H9 (cell line): ENCODE results near the gene BET1L. TPM values are rescaled to one million over a fixed set of nuclear protein-coding genes. Genes with fewer than 3 reads are reported as not detected.

ENCODE experiments used
- DNase-seq: peaks from one replicate; pipeline ENCODE4 v3.0.0-alpha.2; 2017
- H2AFZ ChIP-seq: one replicate; pipeline ENCODE4 v1.6.1; 2013; ENCODE audit warnings: mild to moderate bottlenecking, low read length, control low read depth, moderate library complexity
- H2AK5ac ChIP-seq: 2 replicates; pipeline ENCODE4 v1.6.1; 2013; ENCODE audit warnings: low read length, control low read depth, mixed read lengths; ENCODE audit not compliant: insufficient read length
- H2BK120ac ChIP-seq: one replicate; pipeline ENCODE4 v1.6.1; 2013; ENCODE audit warnings: low read depth, mild to moderate bottlenecking, low read length, control low read depth, inconsistent platforms; ENCODE audit not compliant: poor library complexity, severe bottlenecking
- H2BK12ac ChIP-seq: 2 replicates; pipeline ENCODE4 v1.6.1; 2013; ENCODE audit warnings: low read length, control low read depth, mixed read lengths, low read depth; ENCODE audit not compliant: insufficient read length
- H2BK15ac ChIP-seq: 2 replicates; pipeline ENCODE4 v1.6.1; 2013; ENCODE audit warnings: low read depth, low read length, control low read depth
- H2BK20ac ChIP-seq: one replicate; pipeline ENCODE4 v1.6.1; 2013; ENCODE audit warnings: low read depth, mild to moderate bottlenecking, low read length, control low read depth, inconsistent platforms; ENCODE audit not compliant: poor library complexity, severe bottlenecking
- H2BK5ac ChIP-seq: 2 replicates; pipeline ENCODE4 v1.6.1; 2013; ENCODE audit warnings: low read length, control low read depth, mixed read lengths; ENCODE audit not compliant: insufficient read length
- H3K14ac ChIP-seq: 2 replicates; pipeline ENCODE4 v1.6.1; 2013; ENCODE audit warnings: low read length, control low read depth; ENCODE audit not compliant: insufficient read depth
- H3K18ac ChIP-seq: 2 replicates; pipeline ENCODE4 v1.6.1; 2013; ENCODE audit warnings: low read depth, mild to moderate bottlenecking, mixed read lengths, low read length, control low read depth; ENCODE audit not compliant: insufficient read length
- H3K23ac ChIP-seq: 2 replicates; pipeline ENCODE4 v1.6.1; 2013; ENCODE audit warnings: low read length, control low read depth, mixed read lengths, low read depth; ENCODE audit not compliant: insufficient read length
- H3K23me2 ChIP-seq: 2 replicates; pipeline ENCODE4 v1.6.1; 2013; ENCODE audit warnings: low read depth, mild to moderate bottlenecking, mixed read lengths, low read length, control low read depth; ENCODE audit not compliant: insufficient read length, poor library complexity, severe bottlenecking
- H3K27ac ChIP-seq: 2 replicates; pipeline ENCODE4 v1.5.1; 2013; ENCODE audit warnings: low read length, control low read depth, mixed read lengths, low read depth; ENCODE audit not compliant: insufficient read length
- H3K27me3 ChIP-seq: 2 replicates; pipeline ENCODE4 v1.6.1; 2013; ENCODE audit warnings: low read length, control low read depth, inconsistent platforms; ENCODE audit not compliant: insufficient read depth
- H3K4ac ChIP-seq: 2 replicates; pipeline ENCODE4 v1.6.1; 2013; ENCODE audit warnings: low read depth, mild to moderate bottlenecking, control low read depth, inconsistent platforms, low read length, moderate library complexity
- H3K4me1 ChIP-seq: 2 replicates; pipeline ENCODE4 v1.6.1; 2013; ENCODE audit warnings: low read length, control low read depth, inconsistent platforms; ENCODE audit not compliant: insufficient read depth
- H3K4me2 ChIP-seq: 2 replicates; pipeline ENCODE4 v1.6.1; 2013; ENCODE audit warnings: low read length, control low read depth, mixed read lengths; ENCODE audit not compliant: insufficient read length, insufficient read depth
- H3K56ac ChIP-seq: 2 replicates; pipeline ENCODE4 v1.6.1; 2013; ENCODE audit warnings: low read depth, mild to moderate bottlenecking, mixed read lengths, low read length, control low read depth; ENCODE audit not compliant: insufficient read length
- H3K79me1 ChIP-seq: 2 replicates; pipeline ENCODE4 v1.6.1; 2013; ENCODE audit warnings: low read depth, mild to moderate bottlenecking, moderate library complexity, low read length, control low read depth, inconsistent platforms; ENCODE audit not compliant: insufficient read depth, poor library complexity, severe bottlenecking
- H3K79me2 ChIP-seq: 2 replicates; pipeline ENCODE4 v1.6.1; 2013; ENCODE audit warnings: low read length, control low read depth, inconsistent platforms; ENCODE audit not compliant: insufficient read depth
- H3K9ac ChIP-seq: 2 replicates; pipeline ENCODE4 v1.6.1; 2013; ENCODE audit warnings: low read length, control low read depth, mixed read lengths; ENCODE audit not compliant: insufficient read length; ENCODE audit errors: extremely low read depth
- H3K9me3 ChIP-seq: one replicate; pipeline ENCODE4 v1.6.1; 2013; ENCODE audit warnings: low read depth, low read length, inconsistent platforms; ENCODE audit not compliant: control insufficient read depth
- H3T11ph ChIP-seq: one replicate; pipeline ENCODE4 v1.6.1; 2013; ENCODE audit warnings: mild to moderate bottlenecking, low read length, control low read depth, inconsistent platforms
- H4K20me1 ChIP-seq: one replicate; pipeline ENCODE4 v1.6.1; 2013; ENCODE audit not compliant: control insufficient read depth, insufficient read length, insufficient read depth
- H4K5ac ChIP-seq: 2 replicates; pipeline ENCODE4 v1.6.1; 2013; ENCODE audit warnings: low read depth, mild to moderate bottlenecking, mixed read lengths, low read length, control low read depth; ENCODE audit not compliant: insufficient read length
- H4K8ac ChIP-seq: replicated peaks from 2 replicates; pipeline ENCODE4 v1.6.1; 2013; ENCODE audit warnings: low read length, control low read depth, mixed read lengths, low read depth; ENCODE audit not compliant: insufficient read length
- H4K91ac ChIP-seq: 2 replicates; pipeline ENCODE4 v1.6.1; 2013; ENCODE audit warnings: low read depth, mild to moderate bottlenecking, moderate library complexity, mixed read lengths, low read length, control low read depth; ENCODE audit not compliant: insufficient read length
- H3K27ac Mint-ChIP-seq, 3 experiments: 2 replicates in 2 of 3; 3 replicates in 1 of 3; pipeline ENCODE4 v1.8.0; 2020 to 2021; ENCODE audit warnings: mixed read lengths in 3 of 3, mild to moderate bottlenecking in 1 of 3, moderate library complexity in 1 of 3
- H3K27me3 Mint-ChIP-seq: 2 replicates; pipeline ENCODE4 v1.8.0; 2021; ENCODE audit warnings: low read depth, mild to moderate bottlenecking, moderate library complexity, mixed read lengths
- H3K36me3 Mint-ChIP-seq, 3 experiments: 2 replicates in 2 of 3; 3 replicates in 1 of 3; pipeline ENCODE4 v1.8.0; 2020 to 2021; ENCODE audit warnings: low read depth in 3 of 3, mixed read lengths in 3 of 3; ENCODE audit not compliant: insufficient read depth in 1 of 3
- H3K4me1 Mint-ChIP-seq, 2 experiments: 2 replicates each; pipeline ENCODE4 v1.8.0; 2020; ENCODE audit warnings: mixed read lengths in 2 of 2
- H3K4me3 Mint-ChIP-seq, 2 experiments: 2 replicates in 1 of 2; 3 replicates in 1 of 2; pipeline ENCODE4 v1.8.0; 2020 to 2021; ENCODE audit warnings: mild to moderate bottlenecking in 2 of 2, mixed read lengths in 2 of 2, moderate library complexity in 1 of 2
- H3K9me3 Mint-ChIP-seq, 2 experiments: 2 replicates in 1 of 2; 3 replicates in 1 of 2; pipeline ENCODE4 v1.8.0; 2020; ENCODE audit warnings: mild to moderate bottlenecking in 2 of 2, mixed read lengths in 2 of 2, moderate library complexity in 1 of 2
- CTCF ChIP-seq: fragments of 200-600 bp; sonication (generic); conservative IDR thresholded peaks from 3 replicates; pipeline ENCODE4 v1.8.0; 2021; ENCODE audit warnings: antibody characterized with exemption, mild to moderate bottlenecking
- WGBS: extraction: QIAGEN DNeasy Blood & Tissue Kit; methylation state at CpG from one replicate; pipeline ENCODE4 v1.1.7; 2013; ENCODE audit warnings: missing lambda C conversion rate, low lambda C conversion rate, mixed read lengths; ENCODE audit not compliant: insufficient read length; ENCODE audit errors: extremely low coverage; 5-methylcytosine and 5-hydroxymethylcytosine counted together
- total RNA-seq: library from RNA; stranded (reverse); gene quantifications from 2 replicates; pipeline ENCODE4 v1.2.1, GENCODE V29; 2021

BET1L gene
- total RNA-seq, 1 experiment from 2014 or later = 49.4 TPM

GRCh38 chr11:244376-244775 lies 37.2 kb upstream of the BET1L start:
- no peak overlapping the region for H3K4me2 ChIP-seq
- no peak overlapping the region for H4K8ac ChIP-seq
- no peak overlapping the region for H3T11ph ChIP-seq
- no peak overlapping the region for H3K23ac ChIP-seq
- peaks cover 52 to 90% (median 68%) of the 10 kb centered on the region in 3 experiments; a peak in 6 of 7 replicates for H3K36me3 Mint-ChIP-seq
- no peak overlapping the region for H2AK5ac ChIP-seq
- H2BK120ac ChIP-seq = no peak overlapping the region
- H4K20me1 ChIP-seq = no peaks in the 10 kb centered on the region
- no peaks in the 10 kb centered on the region for H3K4me1 Mint-ChIP-seq
- H3K14ac ChIP-seq = no peak overlapping the region
- no peak overlapping the region for H4K91ac ChIP-seq
- no peak for TF ChIP-seq CTCF
- no peak overlapping the region for H4K5ac ChIP-seq
- H3K79me2 ChIP-seq = no peaks in the 10 kb centered on the region
- H3K18ac ChIP-seq = no peak overlapping the region
- H3K27ac Mint-ChIP-seq = no peak overlapping the region
- H3K79me1 ChIP-seq = peaks cover 7% of the 10 kb centered on the region
- H2BK12ac ChIP-seq = no peak overlapping the region
- no peak overlapping the region for H2AFZ ChIP-seq
- DNase-seq = no peak
- WGBS = no CpG with 5 or more reads among the region's 2 CpGs
- no peak overlapping the region for H3K9ac ChIP-seq
- H2BK15ac ChIP-seq = no peak overlapping the region
- no peaks in the 10 kb centered on the region for H3K4me1 ChIP-seq
- H2BK5ac ChIP-seq = no peak overlapping the region
- no peaks in the 10 kb centered on the region; the same call in 1 of the 2 replicates for H3K27me3 Mint-ChIP-seq
- H3K4ac ChIP-seq = no peak overlapping the region
- H3K27me3 ChIP-seq = no peaks in the 10 kb centered on the region
- H2BK20ac ChIP-seq = no peak overlapping the region
- no peak overlapping the region for H3K27ac ChIP-seq
- H3K23me2 ChIP-seq = no peaks in the 10 kb centered on the region
- no peaks in the 10 kb centered on the region for H3K9me3 ChIP-seq
- H3K4me3 Mint-ChIP-seq = no peak overlapping the region
- no peak overlapping the region for H3K56ac ChIP-seq
- no peaks in the 10 kb centered on the region for H3K9me3 Mint-ChIP-seq
